ENCODE data around the gene OR5B12. TPM values are rescaled to one million over a fixed set of nuclear protein-coding genes. Genes with fewer than 3 reads are reported as not detected.

Gene OR5B12
- total RNA-seq, 1 experiment from 2014 or later, result not detected

GRCh38 chr11:58433638-58434203, 8.3 kb downstream of the OR5B12 start:
- TF ChIP-seq EGR1 (IDR thresholded peaks at IDR 0.05; ENCODE audit: low read depth) (no peak), CTCF (IDR thresholded peaks at IDR 0.05 in 2 of 3, conservative IDR thresholded peaks at IDR 0.05 in 1 of 3; ENCODE audit: borderline replicate concordance in 1 of 3, insufficient read depth in 1 of 3, low read depth in 2 of 3, low read length in 2 of 3) (no peak), EZH2 (IDR thresholded peaks at IDR 0.05) (no peak), ATF3 (IDR thresholded peaks at IDR 0.05) (no peak), SP1 (IDR thresholded peaks at IDR 0.05; ENCODE audit: low read depth) (no peak), FOSL1 (IDR thresholded peaks at IDR 0.05; ENCODE audit: low read depth) (no peak), EZH2phosphoT487 (IDR thresholded peaks at IDR 0.05; ENCODE audit: borderline replicate concordance) (no peak), JUND (IDR thresholded peaks at IDR 0.05) (no peak)
- TF ChIP-seq, protein P1, sequence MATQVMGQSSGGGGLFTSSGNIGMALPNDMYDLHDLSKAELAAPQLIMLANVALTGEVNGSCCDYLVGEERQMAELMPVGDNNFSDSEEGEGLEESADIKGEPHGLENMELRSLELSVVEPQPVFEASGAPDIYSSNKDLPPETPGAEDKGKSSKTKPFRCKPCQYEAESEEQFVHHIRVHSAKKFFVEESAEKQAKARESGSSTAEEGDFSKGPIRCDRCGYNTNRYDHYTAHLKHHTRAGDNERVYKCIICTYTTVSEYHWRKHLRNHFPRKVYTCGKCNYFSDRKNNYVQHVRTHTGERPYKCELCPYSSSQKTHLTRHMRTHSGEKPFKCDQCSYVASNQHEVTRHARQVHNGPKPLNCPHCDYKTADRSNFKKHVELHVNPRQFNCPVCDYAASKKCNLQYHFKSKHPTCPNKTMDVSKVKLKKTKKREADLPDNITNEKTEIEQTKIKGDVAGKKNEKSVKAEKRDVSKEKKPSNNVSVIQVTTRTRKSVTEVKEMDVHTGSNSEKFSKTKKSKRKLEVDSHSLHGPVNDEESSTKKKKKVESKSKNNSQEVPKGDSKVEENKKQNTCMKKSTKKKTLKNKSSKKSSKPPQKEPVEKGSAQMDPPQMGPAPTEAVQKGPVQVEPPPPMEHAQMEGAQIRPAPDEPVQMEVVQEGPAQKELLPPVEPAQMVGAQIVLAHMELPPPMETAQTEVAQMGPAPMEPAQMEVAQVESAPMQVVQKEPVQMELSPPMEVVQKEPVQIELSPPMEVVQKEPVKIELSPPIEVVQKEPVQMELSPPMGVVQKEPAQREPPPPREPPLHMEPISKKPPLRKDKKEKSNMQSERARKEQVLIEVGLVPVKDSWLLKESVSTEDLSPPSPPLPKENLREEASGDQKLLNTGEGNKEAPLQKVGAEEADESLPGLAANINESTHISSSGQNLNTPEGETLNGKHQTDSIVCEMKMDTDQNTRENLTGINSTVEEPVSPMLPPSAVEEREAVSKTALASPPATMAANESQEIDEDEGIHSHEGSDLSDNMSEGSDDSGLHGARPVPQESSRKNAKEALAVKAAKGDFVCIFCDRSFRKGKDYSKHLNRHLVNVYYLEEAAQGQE (IDR thresholded peaks at IDR 0.05; ENCODE audit: low read depth), result no peak
- H2AFZ ChIP-seq (ENCODE audit: low read depth, low read length, poor library complexity, severe bottlenecking), result no peak overlapping the region
- no peaks in the 10 kb centered on the region for H3K36me3 ChIP-seq (ENCODE audit: control insufficient read depth in 1 of 2, insufficient read depth in 2 of 2, low read length in 2 of 2)
- no peak overlapping the region for H3K4me3 ChIP-seq (replicated peaks in 1 of 2; ENCODE audit: low read depth in 1 of 2, low read length in 2 of 2)
- no peak overlapping the region for H3K4me2 ChIP-seq (ENCODE audit: low read length)
- no TSS peak for BruUV-seq (replicated peaks)
- DNase-seq (ENCODE audit: low read depth, low spot score), result no peak
- H3K27me3 ChIP-seq (ENCODE audit: insufficient read depth, low read length), result no peaks in the 10 kb centered on the region
- no peak for ATAC-seq
- no peaks in the 10 kb centered on the region for H4K20me1 ChIP-seq (ENCODE audit: insufficient read depth)
- H3K9ac ChIP-seq (ENCODE audit: low read length), result no peak overlapping the region
- POLR2A ChIA-PET, result no interaction called here
- intact Hi-C loops (cut with micrococcal nuclease), result no loop called here
- H3K4me1 ChIP-seq (ENCODE audit: control insufficient read depth in 1 of 2, insufficient read depth in 2 of 2, low read length in 2 of 2), result no peaks in the 10 kb centered on the region
- H3K79me2 ChIP-seq (ENCODE audit: insufficient read depth, low read length), result no peaks in the 10 kb centered on the region
- no peaks in the 10 kb centered on the region for H3K9me3 ChIP-seq (ENCODE audit: control insufficient read depth in 1 of 2, insufficient read depth in 1 of 2, low read depth in 1 of 2, low read length in 2 of 2)
- H3K27ac ChIP-seq (ENCODE audit: low read depth, low read length), result no peak overlapping the region
- CTCF ChIA-PET, result no interaction called here
- H3K9me2 ChIP-seq (ENCODE audit: insufficient read depth), result no peaks in the 10 kb centered on the region
- RAD21 ChIA-PET (ENCODE audit: low non-redundant PET in 1 of 2, low total read pairs in 2 of 2, uncharacterized antibody in 2 of 2, unreplicated experiment in 2 of 2), result no interaction called here
